Endothelial cell of umbilical vein (primary cell): Measurements from ENCODE around the gene SLC38A6. TPM values are rescaled to one million over a fixed set of nuclear protein-coding genes. Genes with fewer than 3 reads are reported as not detected.
A peak's percentile ranks its signal among the peaks of the same experiment; 100 is the strongest.

Experiments used
- BruUV-seq: library from RNA; stranded (reverse); fragments of 400-500 nt; replicated peaks from 2 replicates; lab custom pipeline; 2021; lab: Mats Ljungman, UMichigan
- CTCF ChIA-PET: fragments of 300-600, 350-600 bp; sonication (Branson Sonifier 250); formaldehyde crosslinking; loops from one replicate; lab custom pipeline; 2021; ENCODE audit warnings: antibody characterized with exemption, inconsistent platforms; lab: Charles Lee
- POLR2A ChIA-PET: fragments of 300-600, 350-600 bp; sonication (Branson Sonifier 250); formaldehyde crosslinking; loops from one replicate; lab custom pipeline; 2021; ENCODE audit warnings: antibody characterized with exemption, inconsistent platforms; lab: Charles Lee
- DNase-seq: peaks from one replicate; pipeline ENCODE4 v3.0.0-alpha.2; 2011; ENCODE audit warnings: low read depth, low spot score
- FAIRE-seq: peaks from 2 replicates; lab custom pipeline; 2011; peaks lifted over from hg19 to GRCh38; lab: Jason Lieb, UNC
- H2AFZ ChIP-seq: 2 replicates; pipeline ENCODE4 v1.6.0; 2012; ENCODE audit warnings: low read depth, low read length, control low read depth, inconsistent platforms
- H3K27ac ChIP-seq: 2 replicates; pipeline ENCODE4 v1.5.1; 2011; ENCODE audit warnings: low read depth, mild to moderate bottlenecking, control low read depth, low read length, moderate library complexity; ENCODE audit not compliant: insufficient read depth
- H3K27me3 ChIP-seq, 2 experiments: 2 replicates each; pipeline versions ENCODE4 v1.6.0 to v1.6.1; 2011; ENCODE audit warnings: low read length in 2 of 2, mixed read lengths in 1 of 2; ENCODE audit not compliant: control insufficient read depth in 2 of 2, insufficient read depth in 2 of 2
- H3K36me3 ChIP-seq, 2 experiments: 2 replicates in 1 of 2; 3 replicates in 1 of 2; pipeline ENCODE4 v1.5.1; 2011; ENCODE audit warnings: low read length in 2 of 2, mild to moderate bottlenecking in 1 of 2, moderate library complexity in 1 of 2; ENCODE audit not compliant: control insufficient read depth in 2 of 2, insufficient read depth in 2 of 2; ENCODE audit errors: extremely low read depth in 1 of 2
- H3K4me1 ChIP-seq: 3 replicates; pipeline ENCODE4 v1.5.1; 2011; ENCODE audit warnings: mild to moderate bottlenecking, low read length; ENCODE audit not compliant: control insufficient read depth, insufficient read depth; ENCODE audit errors: extremely low read depth
- H3K4me2 ChIP-seq: 2 replicates; pipeline ENCODE4 v1.6.1; 2011; ENCODE audit warnings: low read length, control low read depth, mixed read lengths; ENCODE audit not compliant: insufficient read depth
- H3K4me3 ChIP-seq, 3 experiments: fragments of 200-600 bp in 1 of 3; sonication (generic), shearing (Covaris generic) in 1 of 3; replicated peaks in 1 of 3; 2 replicates each; pipeline ENCODE4 v1.5.1; 2011 to 2016; ENCODE audit warnings: control low read depth in 3 of 3, low read length in 3 of 3, mild to moderate bottlenecking in 2 of 3, inconsistent platforms in 1 of 3, low read depth in 1 of 3, moderate library complexity in 1 of 3; ENCODE audit not compliant: insufficient read depth in 1 of 3
- H3K79me2 ChIP-seq: 2 replicates; pipeline ENCODE4 v1.6.0; 2012; ENCODE audit warnings: low read length, inconsistent platforms; ENCODE audit not compliant: control insufficient read depth, insufficient read depth
- H3K9ac ChIP-seq: replicated peaks from 2 replicates; pipeline ENCODE3; 2011; ENCODE audit warnings: low read length, control low read depth; ENCODE audit not compliant: insufficient read depth; ENCODE audit errors: extremely low read depth
- H3K9me1 ChIP-seq: replicated peaks from 3 replicates; pipeline ENCODE4 v1.6.0; 2011; ENCODE audit warnings: mild to moderate bottlenecking, low read length; ENCODE audit not compliant: control insufficient read depth, insufficient read depth; ENCODE audit errors: extremely low read depth
- H3K9me3 ChIP-seq: replicated peaks from 2 replicates; pipeline ENCODE4 v1.5.1; 2012; ENCODE audit warnings: low read length, inconsistent platforms; ENCODE audit not compliant: control insufficient read depth, insufficient read depth
- H4K20me1 ChIP-seq: replicated peaks from 2 replicates; pipeline ENCODE3; 2011; ENCODE audit warnings: mild to moderate bottlenecking, low read length; ENCODE audit not compliant: control insufficient read depth, insufficient read depth; ENCODE audit errors: extremely low read depth
- CTCF ChIP-seq, 2 donors: IDR thresholded peaks; 1 replicate in 1 of 2; 2 replicates in 1 of 2; pipeline ENCODE4 v1.5.1; 2011; ENCODE audit warnings: low read length in 2 of 2, mild to moderate bottlenecking in 2 of 2, moderate library complexity in 2 of 2, control low read depth in 1 of 2, inconsistent platforms in 1 of 2, low read depth in 1 of 2; ENCODE audit not compliant: insufficient read depth in 1 of 2; ENCODE audit errors: extremely low read depth in 1 of 2
- EZH2 ChIP-seq: IDR thresholded peaks from 2 replicates; pipeline ENCODE4 v1.6.1; 2012; ENCODE audit warnings: borderline replicate concordance, low read depth, mild to moderate bottlenecking, moderate library complexity, low read length, inconsistent platforms; ENCODE audit not compliant: severe bottlenecking
- FOS ChIP-seq: IDR thresholded peaks from 2 replicates; pipeline ENCODE4 v1.6.1; 2011; ENCODE audit warnings: mild to moderate bottlenecking, low read length, moderate library complexity, borderline replicate concordance; ENCODE audit not compliant: insufficient read depth
- GATA2 ChIP-seq: IDR thresholded peaks from 2 replicates; pipeline ENCODE4 v1.7.0; 2011; ENCODE audit warnings: low read depth, mild to moderate bottlenecking, moderate library complexity, mixed read lengths, low read length; ENCODE audit not compliant: insufficient read length, insufficient read depth
- JUN ChIP-seq: IDR thresholded peaks from 2 replicates; pipeline ENCODE4 v1.6.1; 2011; ENCODE audit warnings: borderline replicate concordance, low read depth; ENCODE audit not compliant: insufficient read length, insufficient read depth
- MAX ChIP-seq: IDR thresholded peaks from 2 replicates; pipeline ENCODE4 v1.6.1; 2011; ENCODE audit not compliant: insufficient read depth, insufficient read length
- MYC ChIP-seq: IDR thresholded peaks from one replicate; pipeline ENCODE4 v1.6.1; 2011; ENCODE audit warnings: mild to moderate bottlenecking, low read depth, low read length
- POLR2A ChIP-seq: IDR thresholded peaks from 2 replicates; pipeline ENCODE4 v1.6.1; 2012; ENCODE audit warnings: low read depth, mild to moderate bottlenecking, control low read depth, low read length
- POLR2AphosphoS5 ChIP-seq: IDR thresholded peaks from 2 replicates; pipeline ENCODE4 v1.6.1; 2012; ENCODE audit warnings: low read depth, mild to moderate bottlenecking, control low read depth, low read length, moderate library complexity; ENCODE audit not compliant: insufficient read depth
- dilution Hi-C: fragments of 300-500 bp; cut with MboI; formaldehyde crosslinking; loops from one replicate; pipeline ENCODE4 v1.15.0; 2019; ENCODE audit warnings: low sequenced_read_pairs; ENCODE audit not compliant: extremely low pct_ligation_motif_present
- intact Hi-C: fragments of 100-400 bp; cut with micrococcal nuclease; formaldehyde crosslinking; loops from one replicate; pipeline ENCODE4 v1.10.0; 2022
- polyA plus RNA-seq, 4 experiments: library from polyadenylated mRNA; depleted of rRNA in 3 of 4; stranded (reverse) in 3 of 4; unstranded in 1 of 4; fragments of >200 nt; gene quantifications; 2 replicates each; pipeline versions ENCODE4 v1.2.1 to v1.2.3, GENCODE V29; 2011 to 2012; ENCODE audit warnings: missing spikeins in 1 of 4
- total RNA-seq: library from RNA; stranded (reverse); gene quantifications from 2 replicates; pipeline ENCODE4 v1.2.3, GENCODE V29; 2021

Gene SLC38A6
- total and polyA plus RNA-seq, 2 donors (not counting 3 experiments of a cell fraction or from before 2014, with no cell fraction given): 17.3 to 24.6 TPM

- no TSS peak for BruUV-seq
- Histone ChIP-seq H2AFZ (no peak overlapping the region), H3K4me2 (no peak overlapping the region), H3K36me3 (no peaks in the 10 kb centered on the region), H4K20me1 (no peaks in the 10 kb centered on the region), H3K27me3 (no peaks in the 10 kb centered on the region), H3K4me1 (peaks cover 3% of the 10 kb centered on the region), H3K9me3 (no peaks in the 10 kb centered on the region), H3K27ac (no peak overlapping the region), H3K9me1 (no peaks in the 10 kb centered on the region), H3K9ac (no peak overlapping the region), H3K79me2 (no peaks in the 10 kb centered on the region), H3K4me3 (no peak overlapping the region)
- dilution Hi-C loops: loop anchor here (25.0 kb wide), 1 partner anchor 400 kb away; the partner anchor contains the start of gene SIX1
- ChIA-PET POLR2A (no interaction called here), CTCF (interaction anchor here (1.5 kb wide), 1 partner anchor 11 kb away, joined by 14 read pairs; no protein-coding TSS in a partner anchor)
- DNase-seq: no peak
- TF ChIP-seq GATA2 (no peak), EZH2 (no peak), MAX (no peak), CTCF (IDR thresholded peaks at IDR 0.05; ENCODE audit: extremely low read depth in 1 of 2, insufficient read depth in 1 of 2, low read depth in 1 of 2, low read length in 2 of 2) (no peak), POLR2AphosphoS5 (no peak), FOS (no peak), JUN (no peak), MYC (no peak), POLR2A (no peak)
- peak; percentile 59 for FAIRE-seq
- intact Hi-C loops: no loop called here
These were observed 56.2 kb downstream of the SLC38A6 start for GRCh38 chr14:61037215-61037614.
